ENCODE data around the gene PIGS.
A peak's percentile ranks its signal among the peaks of the same experiment; 100 is the strongest.

PIGS gene

GRCh38 chr17:28572259-28573039 is 1.1 kb upstream of the PIGS start:
- H3K4me1 ChIP-seq (ENCODE audit: control insufficient read depth, insufficient read depth, low read length), result no peaks in the 10 kb centered on the region
- H3K4me3 ChIP-seq (ENCODE audit: insufficient read depth, low read depth, low read length), result no peak overlapping the region
- 75 to 86% methylated on average over 5 of the region's 5 CpGs for WGBS, 2 experiments

GRCh38 chr17:28570716-28571360 is 486 bp downstream of the PIGS start:
- Histone ChIP-seq H3K27me3 (ENCODE audit: control insufficient read depth, insufficient read depth, low read length, poor library complexity, severe bottlenecking) (peaks cover 23% of the 10 kb centered on the region), H3K27ac (ENCODE audit: insufficient read depth, low read depth, low read length, poor library complexity, severe bottlenecking) (no peak overlapping the region), H3K36me3 (ENCODE audit: control insufficient read depth, insufficient read depth, low read length) (no peaks in the 10 kb centered on the region), H3K4me1 (ENCODE audit: control insufficient read depth, insufficient read depth, low read length) (no peaks in the 10 kb centered on the region), H3K9me3 (ENCODE audit: control insufficient read depth, low read length) (no peaks in the 10 kb centered on the region), H3K4me3 (ENCODE audit: insufficient read depth, low read depth, low read length) (peak overlapping the region; percentile 96)
- 1 to 2% methylated on average over 39 of the region's 39 CpGs for WGBS, 2 experiments

More at GRCh38 chr17:28572259-28573039, 1.1 kb upstream of the PIGS start:
- Histone ChIP-seq H3K27ac (ENCODE audit: insufficient read depth, low read depth, low read length, poor library complexity, severe bottlenecking) (no peak overlapping the region), H3K27me3 (ENCODE audit: control insufficient read depth, insufficient read depth, low read length, poor library complexity, severe bottlenecking) (peaks cover 27% of the 10 kb centered on the region), H3K36me3 (ENCODE audit: control insufficient read depth, insufficient read depth, low read length) (peaks cover 3% of the 10 kb centered on the region), H3K9me3 (ENCODE audit: control insufficient read depth, low read length) (no peaks in the 10 kb centered on the region)

GRCh38 chr17:28569446-28569845 is 1.9 kb downstream of the PIGS start:
- H3K4me1 ChIP-seq (ENCODE audit: control insufficient read depth, insufficient read depth, low read length), result no peaks in the 10 kb centered on the region
- no peaks in the 10 kb centered on the region for H3K9me3 ChIP-seq (ENCODE audit: control insufficient read depth, low read length)
- no peak overlapping the region for H3K4me3 ChIP-seq (ENCODE audit: insufficient read depth, low read depth, low read length)
- H3K36me3 ChIP-seq (ENCODE audit: control insufficient read depth, insufficient read depth, low read length), result no peaks in the 10 kb centered on the region
- 100% methylated on average over 1 of the region's 1 CpG for WGBS, 2 experiments
- peaks cover 18% of the 10 kb centered on the region for H3K27me3 ChIP-seq (ENCODE audit: control insufficient read depth, insufficient read depth, low read length, poor library complexity, severe bottlenecking)
- no peak overlapping the region for H3K27ac ChIP-seq (ENCODE audit: insufficient read depth, low read depth, low read length, poor library complexity, severe bottlenecking)

GRCh38 chr17:28567604-28568003 is 3.7 kb downstream of the PIGS start:
- 90 to 94% methylated on average over 3 of the region's 3 CpGs for WGBS, 2 experiments
- no peak overlapping the region for H3K27ac ChIP-seq (ENCODE audit: insufficient read depth, low read depth, low read length, poor library complexity, severe bottlenecking)
- H3K4me3 ChIP-seq (ENCODE audit: insufficient read depth, low read depth, low read length), result no peak overlapping the region
- no peaks in the 10 kb centered on the region for H3K9me3 ChIP-seq (ENCODE audit: control insufficient read depth, low read length)
- no peaks in the 10 kb centered on the region for H3K4me1 ChIP-seq (ENCODE audit: control insufficient read depth, insufficient read depth, low read length)
- peaks cover 9% of the 10 kb centered on the region for H3K27me3 ChIP-seq (ENCODE audit: control insufficient read depth, insufficient read depth, low read length, poor library complexity, severe bottlenecking)
- H3K36me3 ChIP-seq (ENCODE audit: control insufficient read depth, insufficient read depth, low read length), result peaks cover 9% of the 10 kb centered on the region

- Histone ChIP-seq H3K4me3 (ENCODE audit: insufficient read depth, low read depth, low read length) (no peak overlapping the region), H3K36me3 (ENCODE audit: control insufficient read depth, insufficient read depth, low read length) (peaks cover 21% of the 10 kb centered on the region), H3K27me3 (ENCODE audit: control insufficient read depth, insufficient read depth, low read length, poor library complexity, severe bottlenecking) (no peaks in the 10 kb centered on the region), H3K27ac (ENCODE audit: insufficient read depth, low read depth, low read length, poor library complexity, severe bottlenecking) (no peak overlapping the region), H3K4me1 (ENCODE audit: control insufficient read depth, insufficient read depth, low read length) (no peaks in the 10 kb centered on the region), H3K9me3 (ENCODE audit: control insufficient read depth, low read length) (no peaks in the 10 kb centered on the region)
- WGBS, 2 experiments, result 93 to 97% methylated on average over 3 of the region's 3 CpGs
Measured at GRCh38 chr17:28563475-28563874, 7.8 kb downstream of the PIGS start.

- Histone ChIP-seq H3K4me3 (ENCODE audit: insufficient read depth, low read depth, low read length) (no peak overlapping the region), H3K4me1 (ENCODE audit: control insufficient read depth, insufficient read depth, low read length) (peaks cover 8% of the 10 kb centered on the region), H3K27me3 (ENCODE audit: control insufficient read depth, insufficient read depth, low read length, poor library complexity, severe bottlenecking) (no peaks in the 10 kb centered on the region), H3K9me3 (ENCODE audit: control insufficient read depth, low read length) (no peaks in the 10 kb centered on the region), H3K36me3 (ENCODE audit: control insufficient read depth, insufficient read depth, low read length) (peaks cover 29% of the 10 kb centered on the region), H3K27ac (ENCODE audit: insufficient read depth, low read depth, low read length, poor library complexity, severe bottlenecking) (no peak overlapping the region)
- WGBS, 2 experiments, result 94 to 96% methylated on average over 3 of the region's 3 CpGs
Measured at GRCh38 chr17:28555022-28555421, 16.3 kb downstream of the PIGS start.

GRCh38 chr17:28554565-28554964 is 16.8 kb downstream of the PIGS start:
- 92 to 95% methylated on average over 6 of the region's 6 CpGs for WGBS, 2 experiments
- H3K27ac ChIP-seq (ENCODE audit: insufficient read depth, low read depth, low read length, poor library complexity, severe bottlenecking), result no peak overlapping the region
- H3K4me1 ChIP-seq (ENCODE audit: control insufficient read depth, insufficient read depth, low read length), result peaks cover 13% of the 10 kb centered on the region
- peaks cover 24% of the 10 kb centered on the region for H3K36me3 ChIP-seq (ENCODE audit: control insufficient read depth, insufficient read depth, low read length)
- no peaks in the 10 kb centered on the region for H3K27me3 ChIP-seq (ENCODE audit: control insufficient read depth, insufficient read depth, low read length, poor library complexity, severe bottlenecking)
- H3K4me3 ChIP-seq (ENCODE audit: insufficient read depth, low read depth, low read length), result no peak overlapping the region
- H3K9me3 ChIP-seq (ENCODE audit: control insufficient read depth, low read length), result no peaks in the 10 kb centered on the region

GRCh38 chr17:28553000-28553505 is 18.3 kb downstream of the PIGS start:
- H3K27me3 ChIP-seq (ENCODE audit: control insufficient read depth, insufficient read depth, low read length, poor library complexity, severe bottlenecking), result no peaks in the 10 kb centered on the region
- WGBS, 2 experiments, result 75 to 81% methylated on average over 5 of the region's 5 CpGs
- H3K27ac ChIP-seq (ENCODE audit: insufficient read depth, low read depth, low read length, poor library complexity, severe bottlenecking), result no peak overlapping the region
- no peaks in the 10 kb centered on the region for H3K9me3 ChIP-seq (ENCODE audit: control insufficient read depth, low read length)
- H3K4me1 ChIP-seq (ENCODE audit: control insufficient read depth, insufficient read depth, low read length), result peaks cover 17% of the 10 kb centered on the region
- no peak overlapping the region for H3K4me3 ChIP-seq (ENCODE audit: insufficient read depth, low read depth, low read length)
- H3K36me3 ChIP-seq (ENCODE audit: control insufficient read depth, insufficient read depth, low read length), result peaks cover 24% of the 10 kb centered on the region

- Histone ChIP-seq H3K4me1 (ENCODE audit: control insufficient read depth, insufficient read depth, low read length) (peaks cover 17% of the 10 kb centered on the region), H3K27me3 (ENCODE audit: control insufficient read depth, insufficient read depth, low read length, poor library complexity, severe bottlenecking) (no peaks in the 10 kb centered on the region), H3K36me3 (ENCODE audit: control insufficient read depth, insufficient read depth, low read length) (peaks cover 23% of the 10 kb centered on the region), H3K4me3 (ENCODE audit: insufficient read depth, low read depth, low read length) (peak within 1 kb of the TSS; percentile 55), H3K27ac (ENCODE audit: insufficient read depth, low read depth, low read length, poor library complexity, severe bottlenecking) (no peak within 1 kb of the TSS), H3K9me3 (ENCODE audit: control insufficient read depth, low read length) (no peaks in the 10 kb centered on the region)
- 1% methylated on average over 67 of the region's 67 CpGs for WGBS, 2 experiments
Measured at GRCh38 chr17:28552176-28552999, 18.9 kb downstream of the PIGS start, which contains the start of gene UNC119. TSS of gene UNC119 (minus strand) at chr17:28552624. CDS start at chr17:28552557, 67 bp downstream.
